GM20431 (cell line): ENCODE results near the gene HOXB8.

Source experiments
- in situ Hi-C: fragments of 300-500 bp; cut with MseI, MboI; formaldehyde crosslinking; loops from one replicate; pipeline ENCODE4 v1.15.0; 2020; ENCODE audit warnings: low sequenced_read_pairs; ENCODE audit not compliant: unreplicated experiment

The HOXB8 gene

GRCh38 chr17:48625495-48626244, 10.6 kb upstream of the HOXB8 start:
- in situ Hi-C loops, result no loop called here

GRCh38 chr17:48624544-48625494, 9.7 kb upstream of the HOXB8 start:
- in situ Hi-C loops, result no loop called here

- in situ Hi-C loops, result no loop called here
Observed at GRCh38 chr17:48624118-48624517, 9.0 kb upstream of the HOXB8 start.

GRCh38 chr17:48623583-48623982, 8.5 kb upstream of the HOXB8 start:
- in situ Hi-C loops, result no loop called here

- in situ Hi-C loops, result no loop called here
Observed at GRCh38 chr17:48622857-48623256, 7.8 kb upstream of the HOXB8 start.

- in situ Hi-C loops, result no loop called here
Observed at GRCh38 chr17:48621410-48622392, 6.6 kb upstream of the HOXB8 start.

- in situ Hi-C loops, result no loop called here
Observed at GRCh38 chr17:48620461-48621139, 5.5 kb upstream of the HOXB8 start.

GRCh38 chr17:48619826-48620449, 4.8 kb upstream of the HOXB8 start:
- in situ Hi-C loops, result no loop called here

- in situ Hi-C loops, result no loop called here
Observed at GRCh38 chr17:48618256-48618896, 3.3 kb upstream of the HOXB8 start.

- in situ Hi-C loops, result no loop called here
Observed at GRCh38 chr17:48617471-48618255, 2.6 kb upstream of the HOXB8 start.

GRCh38 chr17:48616717-48617470, 1.8 kb upstream of the HOXB8 start:
- in situ Hi-C loops, result no loop called here

GRCh38 chr17:48615963-48616716, 1.0 kb upstream of the HOXB8 start:
- in situ Hi-C loops, result no loop called here

GRCh38 chr17:48613862-48614694, 1.0 kb downstream of the HOXB8 start:
- in situ Hi-C loops, result no loop called here

- in situ Hi-C loops, result no loop called here
Observed at GRCh38 chr17:48612854-48613691, 2.0 kb downstream of the HOXB8 start.

GRCh38 chr17:48612456-48612853, 2.6 kb downstream of the HOXB8 start:
- in situ Hi-C loops, result no loop called here
